Neural crest cell (in vitro differentiated cells): ENCODE measurements around the gene RASSF7. TPM values are rescaled to one million over a fixed set of nuclear protein-coding genes. Genes with fewer than 3 reads are reported as not detected.

ENCODE experiments used
- DNase-seq: peaks from one replicate; pipeline ENCODE4 v3.0.0; 2021; ENCODE audit warnings: low read depth, mixed read lengths, low spot score
- H3K27ac Mint-ChIP-seq: one replicate; pipeline ENCODE4 v1.8.0; 2021; ENCODE audit warnings: mild to moderate bottlenecking, mixed read lengths; ENCODE audit not compliant: unreplicated experiment
- H3K27me3 Mint-ChIP-seq: 2 replicates; pipeline ENCODE4 v1.8.0; 2021; ENCODE audit warnings: low read depth, mild to moderate bottlenecking, mixed read lengths
- H3K36me3 Mint-ChIP-seq: 2 replicates; pipeline ENCODE4 v1.8.0; 2021; ENCODE audit warnings: low read depth, mild to moderate bottlenecking, mixed read lengths
- H3K4me1 Mint-ChIP-seq: 2 replicates; pipeline ENCODE4 v1.8.0; 2021; ENCODE audit warnings: mixed read lengths
- H3K4me3 Mint-ChIP-seq: one replicate; pipeline ENCODE4 v1.8.0; 2021; ENCODE audit warnings: mild to moderate bottlenecking, mixed read lengths
- H3K9me3 Mint-ChIP-seq: 2 replicates; pipeline ENCODE4 v1.8.0; 2021; ENCODE audit warnings: mixed read lengths
- total RNA-seq: library from RNA; stranded (reverse); gene quantifications from 2 replicates; pipeline ENCODE4 v1.2.1, GENCODE V29; 2021
- TF ChIP-seq, protein P1 (sequence below): fragments of 200-600 bp; sonication (generic); conservative IDR thresholded peaks from 2 replicates; pipeline ENCODE4 v1.5.0; 2021; ENCODE audit warnings: antibody characterized with exemption, mild to moderate bottlenecking

RASSF7 gene
- total RNA-seq, 1 donor from 2014 or later: 7.3 TPM

DNA sequence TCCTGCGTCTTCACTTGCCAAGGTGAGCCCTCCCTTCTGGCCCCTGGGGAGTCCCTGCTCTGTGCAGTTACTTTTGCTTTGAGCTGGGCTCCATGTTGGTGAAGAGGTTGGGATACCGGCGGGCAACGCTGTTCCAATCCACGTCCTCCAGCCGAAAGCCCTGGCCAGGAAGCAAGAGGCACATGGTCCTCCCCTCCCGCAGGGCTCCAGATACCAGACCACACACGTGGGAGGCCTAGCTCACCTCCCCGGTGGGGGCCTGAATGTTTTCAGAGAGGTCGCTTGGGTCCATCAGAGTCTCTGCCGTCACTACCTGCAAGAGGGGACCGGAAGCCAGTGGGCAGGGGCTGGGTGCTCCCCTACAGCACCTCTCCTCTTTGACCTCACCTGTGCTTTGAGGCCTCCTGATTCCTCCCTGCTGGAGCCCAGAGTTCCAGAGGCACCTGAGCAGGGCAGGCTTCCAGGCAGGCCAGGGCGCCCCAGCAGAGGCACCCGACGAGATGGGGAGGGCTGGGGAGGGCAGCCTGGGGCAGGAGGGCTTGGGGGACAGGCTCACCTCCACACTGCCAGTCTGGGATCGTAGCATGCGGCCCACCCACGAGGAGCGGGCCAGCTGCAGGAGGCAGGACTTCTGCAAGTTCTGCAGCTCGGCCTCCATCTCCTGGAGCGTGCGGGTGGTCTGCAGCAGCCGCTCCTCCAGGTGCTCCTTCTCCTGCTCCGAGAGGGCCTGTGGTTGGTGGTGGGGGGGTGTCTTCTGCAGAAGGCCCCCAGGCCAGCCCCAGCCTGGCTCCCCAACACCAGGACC, 3.2 kb upstream of the RASSF7 start:
- H3K27me3 Mint-ChIP-seq: peaks cover 53% of the 10 kb centered on the region
- H3K4me1 Mint-ChIP-seq: peaks cover 5% of the 10 kb centered on the region
- H3K36me3 Mint-ChIP-seq: no peaks in the 10 kb centered on the region
- H3K4me3 Mint-ChIP-seq: peak overlapping the region; percentile 47
- TF ChIP-seq, protein P1, sequence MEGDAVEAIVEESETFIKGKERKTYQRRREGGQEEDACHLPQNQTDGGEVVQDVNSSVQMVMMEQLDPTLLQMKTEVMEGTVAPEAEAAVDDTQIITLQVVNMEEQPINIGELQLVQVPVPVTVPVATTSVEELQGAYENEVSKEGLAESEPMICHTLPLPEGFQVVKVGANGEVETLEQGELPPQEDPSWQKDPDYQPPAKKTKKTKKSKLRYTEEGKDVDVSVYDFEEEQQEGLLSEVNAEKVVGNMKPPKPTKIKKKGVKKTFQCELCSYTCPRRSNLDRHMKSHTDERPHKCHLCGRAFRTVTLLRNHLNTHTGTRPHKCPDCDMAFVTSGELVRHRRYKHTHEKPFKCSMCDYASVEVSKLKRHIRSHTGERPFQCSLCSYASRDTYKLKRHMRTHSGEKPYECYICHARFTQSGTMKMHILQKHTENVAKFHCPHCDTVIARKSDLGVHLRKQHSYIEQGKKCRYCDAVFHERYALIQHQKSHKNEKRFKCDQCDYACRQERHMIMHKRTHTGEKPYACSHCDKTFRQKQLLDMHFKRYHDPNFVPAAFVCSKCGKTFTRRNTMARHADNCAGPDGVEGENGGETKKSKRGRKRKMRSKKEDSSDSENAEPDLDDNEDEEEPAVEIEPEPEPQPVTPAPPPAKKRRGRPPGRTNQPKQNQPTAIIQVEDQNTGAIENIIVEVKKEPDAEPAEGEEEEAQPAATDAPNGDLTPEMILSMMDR: no peak
- no peak for DNase-seq
- H3K27ac Mint-ChIP-seq: no peak overlapping the region
- no peaks in the 10 kb centered on the region for H3K9me3 Mint-ChIP-seq

DNA sequence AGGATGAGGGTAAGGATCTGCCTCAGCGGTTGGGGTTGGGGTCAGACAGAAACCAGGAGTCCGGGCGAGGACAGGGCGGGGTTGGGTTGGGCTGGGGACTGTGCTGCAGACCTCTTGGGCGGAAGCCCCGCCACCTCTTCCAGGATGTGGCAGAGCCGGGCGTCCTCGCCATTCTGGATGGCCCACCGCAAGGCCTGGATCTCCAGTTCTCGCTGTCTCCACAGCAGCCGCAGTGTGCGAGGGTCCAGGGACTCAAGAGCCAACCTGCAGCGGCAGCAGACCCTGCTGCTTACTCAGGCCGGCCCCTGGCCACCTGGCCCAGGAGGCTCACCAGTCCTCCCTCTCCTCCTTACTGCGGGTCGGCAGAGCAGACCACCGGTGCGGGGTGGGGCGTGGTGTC, 2.3 kb upstream of the RASSF7 start:
- Mint-ChIP-seq H3K4me3 (no peak overlapping the region), H3K36me3 (no peaks in the 10 kb centered on the region), H3K9me3 (no peaks in the 10 kb centered on the region), H3K27me3 (peaks cover 48% of the 10 kb centered on the region), H3K4me1 (peaks cover 5% of the 10 kb centered on the region), H3K27ac (no peak overlapping the region)
- no peak for DNase-seq
- TF ChIP-seq, protein P1: no peak

DNA sequence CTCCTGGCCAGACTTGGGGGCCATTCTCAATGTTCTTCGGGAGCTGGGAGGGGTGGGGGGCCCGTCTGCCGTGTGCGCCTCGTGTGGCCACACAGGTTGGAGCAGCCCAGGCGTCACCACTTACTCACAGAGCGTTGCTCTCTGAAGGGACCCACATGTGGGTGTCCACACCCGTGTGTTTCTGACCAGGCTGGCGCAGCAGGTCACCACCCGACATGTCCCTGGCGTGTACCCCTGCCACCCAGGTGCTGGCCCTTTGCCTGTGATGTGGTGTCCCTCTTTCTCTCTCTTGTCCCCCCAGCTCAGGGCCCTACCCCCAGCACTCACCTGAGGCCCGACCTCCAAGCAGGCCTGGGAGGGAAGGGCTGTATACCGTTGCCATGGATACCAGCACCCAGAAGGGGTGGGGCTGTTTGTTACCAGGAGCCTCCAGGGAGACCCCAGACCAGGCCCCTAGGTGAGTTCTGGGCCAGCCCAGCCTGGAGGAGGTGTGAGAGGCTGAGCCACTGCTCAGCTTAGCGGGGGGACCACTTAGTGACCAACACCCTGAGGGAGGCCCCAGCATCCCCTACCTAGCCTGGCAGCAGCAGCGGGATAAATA, 1.6 kb upstream of the RASSF7 start:
- TF ChIP-seq, protein P1: no peak
- Mint-ChIP-seq H3K4me1 (peaks cover 5% of the 10 kb centered on the region), H3K27ac (no peak overlapping the region), H3K9me3 (no peaks in the 10 kb centered on the region), H3K36me3 (no peaks in the 10 kb centered on the region), H3K4me3 (no peak overlapping the region), H3K27me3 (peaks cover 48% of the 10 kb centered on the region)
- DNase-seq: no peak

DNA sequence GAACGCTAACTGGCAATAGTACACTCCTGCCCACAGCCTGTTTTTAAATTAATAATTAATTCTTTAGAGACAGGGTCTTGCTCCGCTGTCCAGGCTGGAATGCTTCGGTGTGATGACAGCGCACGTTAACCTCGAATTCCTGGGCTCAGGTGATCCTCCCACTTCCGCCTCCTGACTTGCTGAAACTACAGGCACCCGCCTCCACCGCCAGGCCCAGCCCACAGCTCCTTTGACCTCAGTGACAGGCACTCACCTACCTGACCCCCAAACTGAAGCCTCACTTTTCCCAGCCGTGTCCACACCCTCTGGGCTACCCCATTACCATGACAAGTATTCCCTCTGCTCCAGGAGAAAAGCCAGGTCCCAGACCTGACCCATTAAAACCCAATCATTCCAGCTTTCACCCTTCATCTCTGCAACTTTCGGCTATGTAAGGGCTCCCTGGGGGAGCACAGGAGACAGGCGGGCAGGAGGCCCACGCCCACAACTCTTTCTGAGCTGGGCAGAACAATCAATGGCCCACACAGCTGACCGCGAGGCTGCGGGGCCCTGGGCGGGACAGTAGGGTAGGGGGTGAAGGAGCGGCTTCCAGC, 962 bp upstream of the RASSF7 start:
- H3K4me1 Mint-ChIP-seq: peaks cover 5% of the 10 kb centered on the region
- H3K27ac Mint-ChIP-seq: no peak overlapping the region
- no peak for DNase-seq
- peak overlapping the region; percentile 81 for H3K4me3 Mint-ChIP-seq
- H3K9me3 Mint-ChIP-seq: no peaks in the 10 kb centered on the region
- peaks cover 46% of the 10 kb centered on the region for H3K27me3 Mint-ChIP-seq
- TF ChIP-seq, protein P1: no peak
- no peaks in the 10 kb centered on the region for H3K36me3 Mint-ChIP-seq

DNA sequence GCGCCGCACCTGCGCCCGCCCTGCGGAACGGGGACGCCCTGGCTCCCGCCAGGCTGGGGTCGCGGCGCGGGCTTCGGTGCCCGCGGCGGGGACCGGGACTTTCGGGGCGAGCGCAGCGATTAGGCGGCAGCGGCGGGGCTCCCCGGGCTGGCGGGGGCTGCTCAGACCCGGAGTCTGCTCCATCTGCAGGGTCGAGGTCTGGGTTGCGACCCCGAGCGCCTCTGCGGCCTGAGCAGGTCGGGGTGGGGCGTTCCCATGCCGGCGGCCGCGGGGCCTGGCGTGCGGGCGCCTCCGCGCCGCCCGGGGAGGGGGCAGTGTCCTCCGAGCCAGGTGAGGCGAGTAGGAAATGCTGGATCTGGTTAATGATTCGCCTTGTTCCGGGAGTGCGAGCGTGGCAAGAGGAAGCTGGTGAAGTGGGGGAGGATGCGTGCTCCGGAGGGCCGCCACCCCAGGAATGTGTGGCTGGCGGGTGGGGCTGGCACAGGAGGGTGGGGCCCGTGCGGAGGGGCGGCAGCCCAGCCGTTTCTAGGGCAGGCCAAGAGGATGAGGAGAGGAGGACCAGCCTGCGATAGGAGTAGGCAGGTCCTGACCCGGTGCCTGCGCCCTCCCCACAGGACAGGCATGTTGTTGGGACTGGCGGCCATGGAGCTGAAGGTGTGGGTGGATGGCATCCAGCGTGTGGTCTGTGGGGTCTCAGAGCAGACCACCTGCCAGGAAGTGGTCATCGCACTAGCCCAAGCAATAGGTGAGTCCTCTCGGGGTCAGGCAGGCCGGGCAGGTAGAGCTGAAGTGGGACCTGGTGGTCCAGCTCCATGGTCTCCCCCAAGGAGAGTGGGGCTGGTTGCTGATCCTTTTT, 606 bp downstream of the RASSF7 start:
- DNase-seq: no peak
- Mint-ChIP-seq H3K9me3 (no peaks in the 10 kb centered on the region), H3K27ac (no peak overlapping the region), H3K4me1 (peaks cover 5% of the 10 kb centered on the region), H3K27me3 (peaks cover 40% of the 10 kb centered on the region), H3K4me3 (peak overlapping the region; percentile 88), H3K36me3 (no peaks in the 10 kb centered on the region)
- TF ChIP-seq, protein P1: no peak
